ENCODE data around the gene KDM2A.
"Not testable (repeated sequence)": the region's sequence is repeated elsewhere in the genome, so short reads cannot be mapped to it uniquely, and the experiment has no call there.

Gene KDM2A

DNA sequence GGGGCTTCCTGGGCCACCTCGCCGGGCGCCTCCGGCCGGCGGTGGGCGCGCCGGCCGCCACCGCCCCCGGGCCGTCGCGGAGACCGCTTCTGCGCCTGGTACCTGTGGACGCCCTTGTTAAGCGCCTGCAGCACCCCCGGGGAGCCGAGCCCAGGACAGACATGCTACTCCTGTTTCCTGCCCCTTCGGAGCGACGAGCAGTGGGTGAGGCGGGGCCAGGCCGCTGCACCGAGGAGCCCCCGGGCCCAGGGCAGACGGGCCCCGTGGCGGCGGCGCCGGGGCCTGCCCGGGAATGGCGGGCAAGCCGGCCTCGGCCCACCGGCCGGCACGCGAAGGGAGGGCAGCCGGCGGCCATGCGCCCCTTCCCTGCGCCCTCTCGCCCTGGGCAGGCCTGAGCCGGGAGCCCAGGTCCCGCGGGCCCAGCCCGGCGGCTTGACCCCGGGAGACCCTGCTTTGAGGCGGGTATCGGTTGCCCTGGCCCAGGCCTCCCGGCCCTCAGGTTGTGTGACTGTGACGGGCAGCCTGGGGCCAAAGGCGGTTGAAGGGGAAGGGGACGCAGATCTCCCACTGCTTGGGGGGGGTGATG lies 789 bp upstream of the KDM2A start:
- peak overlapping the region; percentile 90 for H3K27ac ChIP-seq (ENCODE audit: low read depth, low read length, severe bottlenecking)
- WGBS, 2 experiments (ENCODE audit: insufficient coverage in 2 of 2): 1 to 4% methylated on average over 48 to 50 of the region's 59 CpGs
- peaks cover 13% of the 10 kb centered on the region for H3K36me3 ChIP-seq (ENCODE audit: control insufficient read depth, insufficient read depth, low read length)
- peaks cover 3% of the 10 kb centered on the region for H3K4me1 ChIP-seq (ENCODE audit: control insufficient read depth, insufficient read depth, low read length, poor library complexity, severe bottlenecking)
- peak overlapping the region; percentile 37 for H3K4me3 ChIP-seq (ENCODE audit: extremely low read depth, insufficient read depth, low read length, poor library complexity, severe bottlenecking)
- H3K9me3 ChIP-seq (ENCODE audit: control insufficient read depth, low read length): no peaks in the 10 kb centered on the region

DNA sequence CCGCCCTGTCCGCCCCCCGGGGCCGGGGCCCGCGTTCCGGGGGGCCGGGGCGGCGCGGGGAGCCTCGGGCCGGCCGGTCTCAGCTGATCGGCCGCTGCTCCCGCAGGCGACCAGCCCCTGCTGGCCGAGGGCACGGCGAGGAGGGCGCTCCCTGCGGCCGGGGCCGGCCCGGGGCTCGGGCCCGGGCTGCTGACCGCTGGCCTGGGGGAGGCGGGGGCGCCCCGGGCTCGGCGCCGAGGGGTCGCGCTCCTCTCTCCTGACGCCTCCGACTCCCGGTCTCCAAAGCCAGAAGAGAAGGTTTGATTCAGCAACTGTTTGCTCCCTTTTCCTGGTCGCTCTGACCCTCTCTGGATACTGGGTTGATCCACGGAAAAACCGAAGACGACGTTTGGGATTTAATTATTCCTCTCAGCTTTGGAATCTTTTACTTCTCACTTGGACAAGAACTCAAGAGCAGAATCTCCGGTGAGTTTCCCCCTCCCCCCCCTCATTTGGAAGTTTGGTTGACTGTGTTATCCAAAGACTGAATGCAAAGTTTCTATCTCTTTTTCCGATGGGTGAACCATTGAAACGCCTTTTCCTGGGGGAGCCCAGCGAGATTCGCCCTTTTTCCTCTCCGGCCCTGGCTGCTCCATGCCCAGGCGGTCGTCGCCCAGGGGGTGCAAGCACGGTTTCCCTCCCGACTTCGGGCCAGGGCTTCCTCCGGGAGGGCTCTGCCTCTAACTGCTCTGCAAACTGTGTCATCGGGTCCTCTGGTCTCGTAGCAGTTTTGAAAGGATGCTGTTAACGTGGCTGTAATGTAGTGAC lies 725 bp downstream of the KDM2A start:
- Histone ChIP-seq H3K4me1 (ENCODE audit: control insufficient read depth, insufficient read depth, low read length, poor library complexity, severe bottlenecking) (peaks cover 3% of the 10 kb centered on the region), H3K27ac (ENCODE audit: low read depth, low read length, severe bottlenecking) (peak overlapping the region; percentile 84), H3K9me3 (ENCODE audit: control insufficient read depth, low read length) (no peaks in the 10 kb centered on the region), H3K4me3 (ENCODE audit: extremely low read depth, insufficient read depth, low read length, poor library complexity, severe bottlenecking) (peak overlapping the region; percentile 89), H3K36me3 (ENCODE audit: control insufficient read depth, insufficient read depth, low read length) (peaks cover 25% of the 10 kb centered on the region)
- WGBS, 2 experiments (ENCODE audit: insufficient coverage in 2 of 2): 0% methylated on average over 55 to 56 of the region's 61 CpGs

DNA sequence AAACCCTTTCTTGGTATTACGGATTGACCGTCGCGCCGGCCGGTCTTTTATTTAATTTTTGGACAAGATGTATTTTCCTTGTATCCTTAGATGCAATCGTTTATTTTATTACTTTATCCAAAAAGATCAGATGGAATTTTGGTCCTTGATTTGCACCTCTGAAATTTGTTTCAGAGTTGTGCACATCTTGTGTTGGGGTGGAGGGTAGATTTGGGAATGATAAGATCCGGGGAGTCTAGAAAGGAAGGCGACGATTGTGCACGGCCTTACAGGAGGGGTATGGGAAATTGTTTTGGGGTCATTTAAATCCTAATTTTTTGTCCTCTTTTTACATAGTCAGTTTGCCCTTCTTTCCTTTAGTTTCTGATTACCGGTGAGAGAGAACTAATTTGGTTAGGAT lies 1.4 kb downstream of the KDM2A start:
- peak overlapping the region; percentile 84 for H3K27ac ChIP-seq (ENCODE audit: low read depth, low read length, severe bottlenecking)
- peak overlapping the region; percentile 89 for H3K4me3 ChIP-seq (ENCODE audit: extremely low read depth, insufficient read depth, low read length, poor library complexity, severe bottlenecking)
- WGBS, 2 experiments (ENCODE audit: insufficient coverage in 2 of 2): no CpG with 5 or more reads among the region's 12 CpGs
- H3K9me3 ChIP-seq (ENCODE audit: control insufficient read depth, low read length): no peaks in the 10 kb centered on the region
- peaks cover 32% of the 10 kb centered on the region for H3K36me3 ChIP-seq (ENCODE audit: control insufficient read depth, insufficient read depth, low read length)
- peaks cover 3% of the 10 kb centered on the region for H3K4me1 ChIP-seq (ENCODE audit: control insufficient read depth, insufficient read depth, low read length, poor library complexity, severe bottlenecking)

DNA sequence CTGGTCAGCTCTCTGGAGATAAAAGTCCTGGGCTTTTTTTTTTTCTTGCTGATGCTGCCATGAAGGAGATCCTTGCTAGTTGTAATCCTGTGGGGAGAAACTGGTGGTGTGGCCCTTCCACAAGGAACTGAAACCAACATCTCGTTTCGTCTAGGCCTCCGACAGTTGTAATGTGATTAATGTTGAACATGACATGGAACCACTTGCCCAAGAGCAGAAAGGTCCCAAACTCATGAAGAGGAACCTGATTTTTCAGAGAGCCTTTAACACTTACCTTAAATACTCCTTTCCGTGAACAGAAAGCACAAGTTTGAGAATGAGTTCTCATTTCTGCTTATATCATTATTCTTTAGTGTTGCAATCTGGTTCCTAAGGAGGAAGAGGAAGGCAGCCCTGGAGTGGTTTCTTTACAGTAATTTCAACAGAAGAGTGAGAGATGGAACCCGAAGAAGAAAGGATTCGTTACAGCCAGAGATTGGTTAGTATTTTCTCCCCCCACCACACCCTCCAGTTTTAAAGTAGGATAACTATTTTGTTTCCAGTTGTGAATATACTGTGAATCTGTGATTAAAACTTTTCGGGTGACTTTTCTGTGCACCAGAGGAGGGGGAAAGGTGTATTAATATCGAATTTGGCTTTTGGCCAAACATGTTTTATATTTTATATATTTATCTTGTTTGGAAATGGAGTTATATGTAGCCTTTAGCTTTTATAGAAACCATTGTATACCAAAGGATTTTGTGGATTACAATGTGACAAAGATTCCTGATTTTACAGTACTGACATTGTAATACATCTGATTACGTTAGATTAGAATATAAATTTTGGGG lies 2.0 kb downstream of the KDM2A start:
- peak overlapping the region; percentile 89 for H3K4me3 ChIP-seq (ENCODE audit: extremely low read depth, insufficient read depth, low read length, poor library complexity, severe bottlenecking)
- WGBS, 2 experiments (ENCODE audit: insufficient coverage in 2 of 2): 0% methylated on average over 1 of the region's 9 CpGs; no CpG with 5 or more reads in 1 of the 2 experiments
- H3K27ac ChIP-seq (ENCODE audit: low read depth, low read length, severe bottlenecking): no peak overlapping the region
- no peaks in the 10 kb centered on the region for H3K9me3 ChIP-seq (ENCODE audit: control insufficient read depth, low read length)
- H3K36me3 ChIP-seq (ENCODE audit: control insufficient read depth, insufficient read depth, low read length): peaks cover 37% of the 10 kb centered on the region
- H3K4me1 ChIP-seq (ENCODE audit: control insufficient read depth, insufficient read depth, low read length, poor library complexity, severe bottlenecking): peaks cover 3% of the 10 kb centered on the region

DNA sequence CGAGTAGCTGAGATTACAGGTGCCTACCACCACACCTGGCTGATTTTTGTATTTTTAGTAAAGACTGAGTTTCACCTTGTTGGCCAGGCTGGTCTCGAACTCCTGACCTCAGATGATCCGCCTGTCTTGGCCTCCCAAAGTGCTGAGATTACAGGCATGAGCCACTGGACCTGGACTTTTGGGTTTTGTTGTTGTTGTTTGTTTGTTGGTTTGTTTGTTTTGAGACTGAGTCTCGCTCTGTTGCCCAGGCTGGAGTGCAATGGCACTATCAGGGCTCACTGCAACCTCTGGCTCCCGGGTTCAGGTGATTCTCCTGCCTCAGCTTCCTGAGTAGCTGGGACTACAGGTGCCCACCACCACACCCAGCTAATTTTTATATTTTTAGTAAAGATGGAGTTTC lies 4.7 kb downstream of the KDM2A start:
- H3K4me3 ChIP-seq (ENCODE audit: extremely low read depth, insufficient read depth, low read length, poor library complexity, severe bottlenecking); H3K9me3 ChIP-seq (ENCODE audit: control insufficient read depth, low read length); H3K4me1 ChIP-seq (ENCODE audit: control insufficient read depth, insufficient read depth, low read length, poor library complexity, severe bottlenecking); H3K27ac ChIP-seq (ENCODE audit: low read depth, low read length, severe bottlenecking): not testable (repeated sequence)
- H3K36me3 ChIP-seq (ENCODE audit: control insufficient read depth, insufficient read depth, low read length): peaks cover 57% of the 10 kb centered on the region
- 92 to 100% methylated on average over 2 to 4 of the region's 5 CpGs for WGBS, 2 experiments (ENCODE audit: insufficient coverage in 2 of 2)

DNA sequence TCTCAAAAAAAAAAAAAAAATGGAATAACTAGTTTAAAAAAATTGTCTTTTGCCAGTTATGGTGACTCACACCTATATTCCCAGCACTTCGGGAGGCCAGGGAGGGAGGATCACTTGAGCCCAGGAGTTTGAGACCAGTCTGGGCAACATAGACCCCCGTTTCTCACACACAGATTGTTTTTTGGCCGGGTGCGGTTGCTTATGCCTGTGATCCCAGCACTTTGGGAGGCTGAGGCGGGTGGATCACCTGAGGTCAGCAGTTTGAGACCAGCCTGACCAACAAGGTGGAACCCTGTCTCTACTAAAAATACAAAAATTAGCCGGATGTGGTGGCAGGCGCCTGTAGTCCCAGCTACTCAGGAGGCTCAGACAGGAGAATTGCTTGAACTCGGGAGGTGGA lies 7.2 kb downstream of the KDM2A start:
- H3K4me1 ChIP-seq (ENCODE audit: control insufficient read depth, insufficient read depth, low read length, poor library complexity, severe bottlenecking); H3K9me3 ChIP-seq (ENCODE audit: control insufficient read depth, low read length); H3K4me3 ChIP-seq (ENCODE audit: extremely low read depth, insufficient read depth, low read length, poor library complexity, severe bottlenecking); H3K27ac ChIP-seq (ENCODE audit: low read depth, low read length, severe bottlenecking): not testable (repeated sequence)
- peaks cover 74% of the 10 kb centered on the region for H3K36me3 ChIP-seq (ENCODE audit: control insufficient read depth, insufficient read depth, low read length)
- WGBS, 2 experiments (ENCODE audit: insufficient coverage in 2 of 2): 85 to 95% methylated on average over 7 to 8 of the region's 8 CpGs

DNA sequence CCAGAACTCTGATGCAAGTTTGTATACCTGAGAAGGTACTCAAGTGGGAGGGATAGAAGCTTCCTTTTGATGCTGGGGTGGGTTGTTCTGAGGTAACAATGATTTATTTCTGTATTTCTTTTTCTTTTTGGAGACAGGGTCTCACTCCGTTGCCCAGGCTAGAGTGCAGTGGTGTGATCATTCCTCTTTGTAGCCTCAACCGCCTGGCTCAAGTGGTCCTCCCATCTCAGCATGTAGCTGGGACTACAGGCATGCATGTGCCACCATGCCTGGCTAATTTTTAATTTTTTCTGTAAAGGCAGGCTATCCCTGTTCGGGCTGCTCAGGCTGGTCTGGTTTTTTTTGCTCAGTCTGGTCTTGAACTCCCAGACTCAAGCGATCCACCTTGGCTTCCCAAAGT lies 7.9 kb downstream of the KDM2A start:
- WGBS, 2 experiments (ENCODE audit: insufficient coverage in 2 of 2): 95 to 97% methylated on average over 4 of the region's 4 CpGs
- H3K36me3 ChIP-seq (ENCODE audit: control insufficient read depth, insufficient read depth, low read length): peaks cover 76% of the 10 kb centered on the region
- no peak overlapping the region for H3K27ac ChIP-seq (ENCODE audit: low read depth, low read length, severe bottlenecking)
- H3K9me3 ChIP-seq (ENCODE audit: control insufficient read depth, low read length): no peaks in the 10 kb centered on the region
- no peak overlapping the region for H3K4me3 ChIP-seq (ENCODE audit: extremely low read depth, insufficient read depth, low read length, poor library complexity, severe bottlenecking)
- H3K4me1 ChIP-seq (ENCODE audit: control insufficient read depth, insufficient read depth, low read length, poor library complexity, severe bottlenecking): peaks cover 3% of the 10 kb centered on the region

DNA sequence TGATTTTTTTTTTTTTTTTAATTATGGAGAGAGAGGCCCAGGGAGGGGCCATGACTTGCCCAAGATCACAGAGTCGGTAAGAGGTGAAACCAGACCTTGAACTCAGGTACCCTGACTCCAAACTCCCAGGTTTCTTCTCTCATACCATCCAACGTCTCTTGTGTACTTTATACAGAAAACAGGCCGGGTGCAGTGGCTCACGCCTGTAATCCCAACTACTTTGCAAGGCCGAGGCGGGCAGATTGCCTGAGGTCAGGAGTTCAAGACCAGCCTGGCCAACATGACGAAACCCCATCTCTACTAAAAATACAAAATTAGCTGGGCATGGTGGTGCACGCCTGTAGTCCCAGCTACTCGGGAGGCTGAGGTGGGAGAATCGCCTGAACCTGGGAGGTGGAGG lies 11.8 kb downstream of the KDM2A start:
- not testable (repeated sequence) for H3K4me1 ChIP-seq (ENCODE audit: control insufficient read depth, insufficient read depth, low read length, poor library complexity, severe bottlenecking); H3K27ac ChIP-seq (ENCODE audit: low read depth, low read length, severe bottlenecking); H3K9me3 ChIP-seq (ENCODE audit: control insufficient read depth, low read length); H3K4me3 ChIP-seq (ENCODE audit: extremely low read depth, insufficient read depth, low read length, poor library complexity, severe bottlenecking)
- H3K36me3 ChIP-seq (ENCODE audit: control insufficient read depth, insufficient read depth, low read length): peaks cover 86% of the 10 kb centered on the region
- WGBS, 2 experiments (ENCODE audit: insufficient coverage in 2 of 2): 95 to 96% methylated on average over 5 to 7 of the region's 10 CpGs

DNA sequence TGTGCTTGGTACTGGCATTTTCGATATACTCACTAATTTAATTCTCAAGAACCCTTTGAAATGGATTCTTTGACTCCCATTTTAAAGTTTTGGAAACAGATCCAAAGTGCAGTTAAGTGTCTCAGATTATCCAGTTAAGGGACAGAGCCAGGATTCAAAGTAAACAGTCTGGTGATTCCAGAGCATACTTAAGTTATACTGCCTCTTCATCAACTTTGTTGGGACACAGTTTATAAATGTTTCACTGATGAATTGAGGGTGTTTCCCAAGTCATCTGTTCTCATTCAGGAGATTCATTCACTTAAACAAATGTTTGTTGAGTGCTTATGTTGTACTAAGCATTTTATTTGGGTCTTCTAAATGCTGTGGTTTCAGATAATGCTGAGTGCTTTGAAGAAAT lies 17.1 kb downstream of the KDM2A start:
- no CpG with 5 or more reads among the region's 1 CpG for WGBS, 2 experiments (ENCODE audit: insufficient coverage in 2 of 2)
- H3K36me3 ChIP-seq (ENCODE audit: control insufficient read depth, insufficient read depth, low read length): peaks cover 99% of the 10 kb centered on the region
- H3K4me3 ChIP-seq (ENCODE audit: extremely low read depth, insufficient read depth, low read length, poor library complexity, severe bottlenecking): no peak overlapping the region
- no peak overlapping the region for H3K27ac ChIP-seq (ENCODE audit: low read depth, low read length, severe bottlenecking)
- no peaks in the 10 kb centered on the region for H3K4me1 ChIP-seq (ENCODE audit: control insufficient read depth, insufficient read depth, low read length, poor library complexity, severe bottlenecking)
- no peaks in the 10 kb centered on the region for H3K9me3 ChIP-seq (ENCODE audit: control insufficient read depth, low read length)

DNA sequence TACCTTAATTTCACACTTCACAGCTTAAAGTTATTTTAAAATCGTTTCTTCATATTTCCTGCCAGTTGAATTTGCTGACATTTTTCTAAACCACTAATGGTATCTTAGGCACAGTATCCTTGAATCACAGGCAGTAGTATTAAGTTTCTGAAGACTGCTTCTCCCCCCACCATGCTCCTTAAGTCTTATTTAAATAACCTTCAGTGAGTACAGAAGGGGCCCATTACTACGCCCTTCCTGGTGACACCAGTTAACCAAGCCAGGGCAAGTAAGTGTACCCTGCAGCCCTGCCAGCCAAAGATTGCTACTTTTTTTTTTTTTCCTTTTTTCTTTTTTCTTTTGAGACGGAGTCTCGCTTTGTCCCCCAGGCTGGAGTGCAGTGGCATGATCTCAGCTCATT lies 19.9 kb downstream of the KDM2A start:
- H3K9me3 ChIP-seq (ENCODE audit: control insufficient read depth, low read length): no peaks in the 10 kb centered on the region
- H3K27ac ChIP-seq (ENCODE audit: low read depth, low read length, severe bottlenecking): no peak overlapping the region
- WGBS, 2 experiments (ENCODE audit: insufficient coverage in 2 of 2): 87 to 100% methylated on average over 3 of the region's 4 CpGs
- H3K36me3 ChIP-seq (ENCODE audit: control insufficient read depth, insufficient read depth, low read length): peaks cover 91% of the 10 kb centered on the region
- H3K4me3 ChIP-seq (ENCODE audit: extremely low read depth, insufficient read depth, low read length, poor library complexity, severe bottlenecking): no peak overlapping the region
- no peaks in the 10 kb centered on the region for H3K4me1 ChIP-seq (ENCODE audit: control insufficient read depth, insufficient read depth, low read length, poor library complexity, severe bottlenecking)

Measured in mesodermal cell (in vitro differentiated cells).